HG03460 (cell line): ENCODE data around the gene RGS14.
"Not testable (repeated sequence)": the region's sequence is repeated elsewhere in the genome, so short reads cannot be mapped to it uniquely, and the experiment has no call there.

ENCODE experiments used
- ATAC-seq: cut with Tn5 transposase; IDR thresholded peaks from one replicate; pipeline ENCODE4 v1.9.1; 2021; ENCODE audit not compliant: unreplicated experiment

Gene RGS14

DNA sequence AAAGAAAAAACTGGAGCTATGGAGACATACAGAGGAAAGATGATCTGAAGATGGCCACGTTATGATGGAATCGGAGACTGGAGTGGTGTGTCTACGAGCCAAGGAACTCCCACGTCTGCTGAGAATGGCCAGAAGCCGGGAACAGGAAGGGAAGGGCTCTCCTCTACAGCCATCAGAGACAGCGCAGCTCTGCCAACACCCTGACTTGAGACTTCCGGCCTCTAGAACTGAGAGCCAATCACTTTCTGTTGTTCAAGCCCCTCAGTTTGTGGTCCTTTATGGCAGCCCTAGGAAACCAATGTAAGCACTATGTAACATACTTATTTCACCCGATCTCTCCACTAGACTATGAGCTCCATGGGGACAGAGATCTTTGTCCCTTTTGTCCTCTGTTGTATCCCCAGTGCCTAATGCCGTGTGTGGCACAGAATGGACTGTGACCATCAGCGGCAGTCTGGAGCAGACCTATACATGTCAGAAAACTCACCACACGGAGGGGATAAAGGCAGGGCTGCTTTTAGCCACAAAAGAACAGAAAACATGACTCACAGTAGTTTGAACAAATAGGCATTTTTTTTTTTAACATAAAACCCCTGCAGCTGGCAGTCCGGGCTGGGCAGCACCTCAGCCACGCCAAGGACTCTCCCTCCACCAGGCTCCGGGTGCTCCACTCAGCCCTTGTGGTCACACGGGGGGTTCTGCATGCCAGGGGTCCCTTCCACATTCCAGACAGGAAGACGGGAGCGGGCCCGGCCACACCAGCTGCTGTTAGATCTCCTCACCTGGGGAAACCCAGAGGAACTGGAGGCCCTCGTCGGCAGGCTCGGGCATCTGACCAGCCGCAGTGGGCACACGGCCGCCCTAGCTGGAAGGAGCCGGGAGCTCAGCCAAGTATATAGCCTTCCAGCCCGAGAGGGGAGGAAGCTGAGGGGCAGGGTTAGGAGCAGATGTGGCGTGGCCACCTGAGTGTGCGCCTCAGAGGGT lies 29.9 kb upstream of the RGS14 start:
- no peak for ATAC-seq

DNA sequence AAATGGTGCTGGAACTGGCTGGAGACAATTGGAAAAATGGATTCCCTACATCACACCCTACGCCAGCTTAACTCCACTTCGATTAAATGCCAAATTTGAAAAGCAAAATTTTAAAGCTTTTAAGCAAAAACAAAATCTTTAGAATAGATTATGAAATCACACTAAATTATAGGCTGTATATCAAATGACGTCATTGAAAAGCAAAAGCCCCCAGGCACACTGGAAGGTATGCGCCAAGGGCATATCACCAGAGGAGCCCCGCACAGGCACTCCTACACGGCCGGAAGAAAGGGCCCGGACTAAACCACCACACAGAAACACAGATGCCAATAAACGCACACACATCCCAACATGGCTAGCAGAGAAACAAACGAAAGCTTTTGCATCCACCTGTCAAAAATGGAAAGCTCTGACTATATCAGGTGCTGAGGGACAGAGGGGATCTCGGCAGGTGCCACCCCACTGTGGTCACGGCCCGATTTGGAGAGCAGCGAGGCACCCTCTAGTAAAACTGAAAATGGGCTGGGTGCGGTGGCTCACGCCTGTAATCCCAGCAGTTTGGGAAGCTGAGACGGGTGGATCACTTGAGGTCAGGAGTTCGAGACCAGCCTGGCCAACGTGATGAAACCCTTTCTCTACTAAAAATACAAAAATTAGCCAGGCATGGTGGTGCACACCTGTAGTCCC lies 29.0 kb upstream of the RGS14 start:
- ATAC-seq = no peak

DNA sequence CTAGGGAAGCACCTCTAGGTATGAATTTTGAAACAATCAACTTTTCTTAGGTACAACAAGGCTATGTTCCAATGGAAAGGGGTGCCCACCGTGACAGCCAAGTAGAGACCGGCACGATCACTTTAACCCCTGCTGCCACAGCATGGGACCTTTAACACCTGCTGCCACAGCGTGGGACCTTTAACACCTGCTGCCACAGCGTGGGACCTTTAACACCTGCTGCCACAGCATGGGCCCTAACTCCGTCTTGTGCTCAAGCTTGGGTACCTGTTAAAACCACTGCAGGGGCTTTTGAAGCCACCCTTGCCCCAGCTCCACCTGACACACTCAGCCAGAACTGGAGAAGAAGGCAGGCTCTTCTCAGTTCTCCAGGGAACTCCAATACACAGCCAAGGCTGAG lies 27.8 kb upstream of the RGS14 start:
- no peak for ATAC-seq

DNA sequence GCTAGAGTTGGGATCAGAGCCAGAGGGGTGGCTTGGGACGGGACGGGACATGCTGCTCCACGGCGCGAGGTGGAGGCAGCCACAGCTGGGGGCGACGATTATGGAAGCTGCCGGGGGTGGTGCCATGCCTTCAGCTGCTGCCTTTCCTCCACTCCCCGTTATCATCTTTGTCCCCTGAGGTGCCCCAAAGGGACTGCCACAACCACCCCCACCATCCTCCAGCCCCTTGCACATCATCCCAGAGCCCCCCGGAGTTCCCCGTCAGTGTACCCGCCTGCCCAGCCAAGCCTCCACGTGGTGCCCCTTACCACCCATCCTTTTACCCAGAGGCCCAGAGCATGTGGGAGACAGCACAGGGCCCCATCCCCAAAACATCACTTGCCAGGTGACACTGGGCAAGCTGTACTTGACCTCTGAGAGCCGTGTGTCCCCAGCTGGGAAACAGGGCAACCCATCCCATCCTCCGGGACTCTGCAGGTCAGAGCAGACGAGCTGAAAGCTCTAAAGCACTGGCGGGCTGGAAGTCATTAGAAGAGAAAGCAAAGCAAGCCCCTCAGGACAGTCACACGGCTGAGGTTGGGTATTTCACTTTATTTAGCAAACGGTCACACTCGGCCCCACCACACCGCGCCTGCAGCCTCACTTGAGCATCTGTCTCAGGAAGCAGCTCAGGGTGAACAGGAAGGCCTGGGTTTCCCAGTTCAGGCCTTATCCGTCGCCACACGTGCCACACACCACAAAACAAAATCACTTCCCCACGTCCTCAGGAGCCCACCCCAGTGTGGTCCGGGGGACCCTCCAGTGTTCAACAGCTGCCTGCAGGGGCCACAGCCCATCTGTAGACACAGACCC lies 26.5 kb upstream of the RGS14 start:
- ATAC-seq = no peak

DNA sequence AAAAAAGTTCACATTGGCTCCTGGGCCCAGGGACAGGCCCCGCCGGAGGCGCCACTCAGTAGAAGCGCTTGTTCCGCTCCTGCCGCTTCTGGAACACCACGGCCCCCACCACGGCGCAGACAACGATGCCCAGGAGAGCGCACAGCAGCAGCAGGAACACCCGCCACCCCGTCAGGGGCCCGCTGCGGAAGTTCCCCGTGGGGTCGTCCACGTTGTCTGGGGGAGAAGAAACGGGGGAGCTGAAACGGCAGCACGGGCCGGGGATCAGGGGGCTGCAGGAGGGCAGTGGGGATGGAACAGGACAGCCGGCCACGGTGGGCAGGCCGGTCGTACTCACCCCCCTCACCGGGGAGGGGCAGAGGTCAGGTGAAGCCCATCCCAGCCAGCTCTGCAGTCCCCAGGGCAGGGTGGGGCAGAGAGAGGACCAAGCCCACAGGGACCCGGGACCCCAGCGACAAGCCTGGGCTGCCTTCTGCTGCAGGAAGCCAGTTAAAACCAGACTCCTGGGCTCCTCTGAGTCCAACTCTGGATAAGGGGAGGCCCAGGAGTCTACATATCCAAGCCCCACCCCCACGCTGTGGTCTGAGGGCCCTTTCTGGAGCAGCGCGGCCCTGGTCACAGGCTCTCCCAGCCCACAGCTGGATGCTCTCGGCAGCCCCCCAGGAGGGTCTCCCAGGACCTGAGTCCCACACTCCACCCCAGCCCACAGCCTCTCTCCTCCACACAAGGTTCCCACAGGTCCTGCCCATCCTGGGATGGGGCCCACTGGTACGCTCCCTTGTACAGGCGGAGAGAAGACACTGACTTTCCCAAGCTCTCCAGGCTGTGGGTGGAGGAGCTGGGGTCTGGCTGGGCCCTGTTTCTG lies 25.5 kb upstream of the RGS14 start:
- ATAC-seq = no peak

DNA sequence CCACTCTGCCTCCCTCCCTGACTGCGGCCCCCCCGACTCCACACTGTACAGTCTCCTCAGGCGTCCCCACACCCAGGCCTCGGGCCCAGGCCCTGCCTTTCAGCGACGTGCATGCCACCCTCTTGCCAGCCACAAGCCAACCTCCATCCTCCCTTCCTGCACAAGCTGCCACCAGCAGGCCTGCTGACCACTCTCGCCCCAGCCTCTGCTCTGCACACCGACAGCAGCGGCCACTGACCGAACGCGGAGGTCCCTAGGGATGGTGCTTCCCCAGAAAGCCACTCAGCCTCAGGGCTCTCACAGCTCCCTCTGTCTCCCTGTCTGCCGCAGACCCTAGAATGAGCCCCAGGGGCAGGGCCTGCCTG lies 24.8 kb upstream of the RGS14 start:
- no peak for ATAC-seq

DNA sequence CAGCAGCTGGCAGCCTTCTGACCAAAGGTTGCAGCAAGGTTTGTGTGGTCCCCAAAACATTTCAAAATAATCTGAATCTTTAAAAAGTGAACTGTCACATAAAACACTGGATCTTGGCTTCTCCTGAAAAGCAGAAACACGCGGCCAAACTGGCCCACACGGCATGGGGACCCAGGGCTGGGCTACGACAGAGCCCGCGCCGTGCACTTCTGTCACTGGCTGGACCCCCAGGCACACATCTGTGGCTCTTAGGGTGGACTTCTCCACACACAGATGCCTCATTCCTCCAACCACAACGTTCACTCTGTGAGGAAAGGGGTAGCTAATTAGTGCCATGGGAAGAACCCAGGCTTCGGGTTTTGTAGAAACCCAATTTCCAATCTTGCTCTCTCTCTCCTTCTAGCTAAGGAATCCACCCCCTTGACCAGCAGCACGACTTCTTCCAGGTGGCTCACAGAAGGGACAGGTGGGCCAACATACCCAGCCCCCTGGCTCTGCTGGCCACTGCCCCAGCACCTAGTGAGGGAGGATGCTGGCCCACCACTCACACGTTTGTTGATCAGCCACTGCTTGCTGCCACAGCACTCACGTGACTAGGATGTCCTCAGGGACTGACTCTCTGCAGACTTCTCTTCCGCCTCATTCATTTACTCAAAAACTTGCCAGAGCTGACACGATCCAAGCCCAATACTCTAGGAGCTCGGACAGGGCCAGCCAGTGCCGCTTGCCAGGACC lies 24.1 kb upstream of the RGS14 start:
- no peak for ATAC-seq

DNA sequence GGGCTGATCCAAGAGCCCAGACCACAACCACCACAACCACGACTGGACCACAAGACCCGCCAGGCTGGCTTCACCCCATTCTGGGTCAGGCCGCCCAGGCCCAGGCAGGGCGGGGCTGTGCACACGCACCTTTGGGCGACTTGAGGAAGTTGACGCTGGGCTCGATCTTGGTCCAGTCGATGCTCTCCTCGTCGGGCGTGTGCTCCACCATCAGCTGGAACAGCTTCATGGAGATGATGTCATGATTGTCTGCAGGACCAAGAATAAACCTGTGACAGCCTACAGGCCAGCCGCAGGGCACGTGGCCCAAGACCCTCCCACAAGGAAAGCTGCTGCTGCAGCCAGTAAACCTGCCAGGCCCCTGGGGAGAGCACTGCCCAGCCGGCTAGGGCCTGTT lies 23.6 kb upstream of the RGS14 start:
- ATAC-seq = no peak

DNA sequence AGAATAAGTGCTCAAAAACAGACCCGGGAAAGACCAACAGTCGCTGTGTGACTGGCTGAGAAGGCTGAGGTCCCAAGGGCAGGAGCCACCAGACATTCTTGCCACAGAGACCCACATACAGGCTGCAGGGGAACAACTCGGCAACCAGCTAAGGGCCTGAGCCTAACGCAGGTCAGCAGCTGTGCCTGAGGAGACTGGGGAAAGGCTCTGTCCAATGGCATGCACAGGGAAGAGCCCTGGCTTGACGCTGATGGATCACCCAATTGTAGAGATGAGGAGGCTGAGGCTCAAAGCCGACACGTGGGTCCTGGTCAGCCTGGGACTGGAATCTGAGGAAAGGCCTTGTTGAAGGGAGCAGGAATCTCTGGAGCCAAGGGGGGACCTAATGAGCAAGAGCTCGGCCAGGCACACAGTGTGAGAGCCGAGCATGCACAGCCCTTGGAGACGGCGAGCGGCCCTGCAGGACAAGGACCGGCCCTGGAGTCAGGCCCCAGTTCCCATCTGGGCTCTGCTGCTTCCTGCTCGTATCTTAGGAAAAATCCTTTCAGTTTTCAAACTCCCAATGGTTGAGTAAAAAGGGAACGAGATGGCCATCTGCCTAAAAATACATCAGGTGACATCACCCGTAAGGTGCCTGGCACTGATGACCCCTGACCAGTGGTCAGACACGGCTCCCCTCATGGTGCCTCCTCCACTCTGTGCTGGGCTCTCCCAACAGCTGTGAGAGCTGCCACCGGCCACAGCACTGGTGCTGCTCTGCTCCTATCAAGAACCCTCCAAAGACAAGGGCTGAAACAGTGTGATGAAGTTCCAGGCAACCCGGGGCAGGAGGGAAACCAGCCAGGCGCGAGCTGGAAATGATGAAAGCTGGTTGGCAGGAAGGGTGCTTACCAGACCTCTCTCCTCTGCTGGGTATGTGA lies 22.7 kb upstream of the RGS14 start:
- no peak for ATAC-seq

DNA sequence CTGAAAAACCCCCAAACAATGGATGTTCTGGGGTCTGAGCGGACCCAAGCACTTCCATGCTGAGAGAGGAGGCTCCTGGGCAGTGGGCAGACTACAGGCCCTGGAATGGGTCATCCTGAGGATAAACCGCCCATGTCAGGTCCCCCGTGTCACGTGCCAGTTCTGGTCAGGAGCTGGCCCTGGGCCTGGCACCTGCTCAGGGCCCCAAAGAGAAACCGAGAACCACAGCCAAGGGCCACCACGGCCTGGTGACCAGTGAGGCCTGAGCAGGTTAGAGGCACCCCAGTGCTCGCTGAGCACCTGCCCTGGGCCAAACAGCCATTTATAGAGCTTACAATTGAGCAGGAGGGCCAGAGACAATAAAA lies 22.0 kb upstream of the RGS14 start:
- no peak for ATAC-seq

DNA sequence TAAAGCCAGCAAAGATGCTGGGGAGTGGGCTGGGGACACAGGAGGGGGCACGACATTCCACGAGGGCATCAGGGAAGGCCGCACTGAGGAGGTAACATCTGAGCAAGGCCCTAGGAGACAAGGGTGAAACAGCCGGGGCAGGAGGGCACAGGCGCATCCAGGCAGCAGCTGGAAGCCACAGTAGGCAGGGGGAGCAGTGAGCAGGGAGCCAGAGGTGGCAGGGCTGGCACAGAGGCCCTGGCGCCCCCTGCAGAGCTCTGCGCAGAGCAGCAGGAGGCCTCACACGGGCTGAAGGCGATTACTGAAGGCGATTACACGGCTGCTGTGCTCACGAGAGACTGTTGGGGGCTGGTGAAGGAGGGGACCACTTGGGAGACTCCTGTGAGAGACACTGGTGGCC lies 21.6 kb upstream of the RGS14 start:
- no peak for ATAC-seq

DNA sequence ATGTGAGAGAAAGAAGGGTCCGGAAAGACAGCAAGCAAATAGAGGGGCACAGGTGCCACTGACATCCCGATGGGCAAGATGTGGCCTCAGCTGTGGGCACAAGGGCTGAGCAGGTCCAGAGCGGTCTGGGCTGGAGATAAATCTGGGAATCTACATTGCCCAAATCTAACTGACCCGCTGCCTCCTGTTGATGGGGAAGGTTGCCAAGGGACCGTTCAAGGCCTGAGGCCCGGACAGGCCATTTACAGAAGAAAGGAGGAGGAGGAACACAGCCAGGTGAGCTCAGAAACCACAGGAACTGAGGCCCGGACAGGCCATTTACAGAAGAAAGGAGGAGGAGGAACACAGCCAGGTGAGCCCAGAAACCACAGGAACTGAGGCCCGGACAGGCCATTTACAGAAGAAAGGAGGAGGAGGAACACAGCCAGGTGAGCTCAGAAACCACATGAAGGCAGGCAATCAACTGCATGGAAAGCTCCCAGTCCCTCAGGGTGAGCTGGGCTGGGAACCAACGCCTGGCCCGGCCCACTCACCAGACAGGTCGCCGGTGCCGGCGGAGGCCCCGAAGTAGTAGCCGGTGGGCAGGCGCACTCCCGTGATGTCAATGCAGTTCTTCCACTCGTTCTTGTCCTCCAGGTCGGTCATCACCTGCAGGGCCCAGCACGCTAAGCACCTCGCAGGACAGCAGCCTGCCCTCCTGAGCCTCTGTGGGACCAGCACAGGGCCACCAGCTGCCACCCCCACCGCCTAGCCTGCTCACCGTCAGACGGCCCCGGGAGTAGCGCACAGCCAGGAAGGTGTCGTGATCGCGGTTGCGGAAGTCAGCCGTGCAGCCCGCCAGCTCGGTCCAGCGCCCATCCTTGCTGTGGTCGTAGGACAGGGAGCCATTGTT lies 20.9 kb upstream of the RGS14 start:
- no peak for ATAC-seq

DNA sequence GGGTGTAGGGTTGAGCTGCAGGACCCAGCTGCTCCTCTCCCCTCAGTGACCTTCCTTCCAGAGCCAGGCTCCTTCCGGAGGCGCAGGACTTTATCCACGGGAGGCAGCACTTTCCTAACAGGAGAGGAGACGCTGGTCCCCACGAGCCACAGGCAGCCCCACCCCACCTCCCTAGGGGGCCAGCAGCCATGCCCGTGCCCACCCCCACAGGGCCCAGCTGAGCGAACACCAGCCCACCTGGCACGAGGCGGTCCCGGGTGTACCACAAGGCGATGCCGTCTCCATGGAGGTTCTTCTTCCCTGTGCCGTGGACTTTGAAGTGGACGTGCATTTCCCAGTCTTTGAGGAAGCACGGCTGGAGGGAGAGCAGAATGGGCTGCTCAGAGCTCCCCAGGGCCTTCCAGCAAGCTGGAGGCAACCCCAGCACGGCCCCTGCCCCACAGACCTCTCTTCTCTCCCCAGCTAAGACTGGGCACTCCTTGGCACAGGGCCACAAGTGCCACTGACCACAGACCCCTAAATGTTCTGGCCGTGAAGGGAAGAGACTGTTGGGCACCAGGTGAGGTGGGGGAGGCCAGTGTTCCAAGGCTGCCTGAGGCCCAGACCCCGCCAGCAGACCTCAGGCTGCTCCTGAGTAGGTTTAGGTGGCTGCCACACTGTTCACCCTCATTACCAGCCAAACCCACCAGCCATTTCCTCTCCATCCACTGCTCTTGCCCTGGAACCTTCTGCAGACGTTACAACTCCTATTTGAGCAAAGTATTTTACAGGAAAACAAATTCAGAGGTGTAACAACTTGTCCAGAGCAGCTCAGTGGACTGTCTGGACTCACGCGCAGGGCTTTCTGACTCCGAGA lies 19.2 kb upstream of the RGS14 start:
- no peak for ATAC-seq

DNA sequence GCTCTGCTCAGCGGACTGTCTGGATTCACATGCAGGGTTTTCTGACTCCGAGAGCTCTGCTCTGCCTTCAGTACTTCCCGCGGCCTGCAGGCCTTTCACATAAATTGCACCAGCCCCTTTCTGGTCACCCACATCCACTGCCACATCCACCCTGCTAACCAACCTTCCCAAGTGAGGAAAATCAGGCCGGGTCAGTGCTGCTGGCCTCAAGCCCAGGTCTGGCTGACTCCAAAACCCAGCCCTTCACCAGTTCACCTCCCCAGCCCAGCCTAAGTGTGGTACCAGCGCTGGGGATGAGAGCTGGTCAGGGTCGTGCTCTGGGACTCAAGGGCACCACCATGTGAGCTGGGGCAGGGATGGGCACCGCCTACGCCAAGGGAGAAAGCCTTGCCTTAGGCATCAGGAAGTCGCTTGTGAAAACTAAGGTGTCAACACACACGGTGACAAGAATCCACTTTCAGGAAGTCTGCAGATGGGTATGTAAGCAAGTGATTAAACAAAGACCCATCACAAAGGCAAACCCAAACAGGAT lies 18.6 kb upstream of the RGS14 start:
- ATAC-seq = no peak

DNA sequence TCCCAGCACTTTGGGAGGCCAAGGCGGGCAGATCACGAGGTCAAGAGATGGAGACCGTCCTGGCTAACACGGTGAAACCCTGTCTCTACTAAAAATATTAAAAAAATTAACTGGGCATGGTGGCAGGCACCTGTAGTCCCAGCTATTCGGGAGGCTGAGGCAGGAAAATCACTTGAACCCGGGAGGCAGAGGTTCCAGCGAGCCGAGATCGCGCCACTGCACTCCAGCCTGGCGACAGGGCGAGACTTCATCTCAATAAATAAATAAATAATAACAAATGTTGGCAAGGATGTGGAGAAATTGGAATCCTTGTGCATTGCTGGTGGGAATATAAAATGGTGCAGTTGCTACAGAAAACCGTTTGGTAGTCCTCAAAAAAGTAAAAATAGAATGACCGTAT lies 14.7 kb upstream of the RGS14 start:
- not testable (repeated sequence) for ATAC-seq

DNA sequence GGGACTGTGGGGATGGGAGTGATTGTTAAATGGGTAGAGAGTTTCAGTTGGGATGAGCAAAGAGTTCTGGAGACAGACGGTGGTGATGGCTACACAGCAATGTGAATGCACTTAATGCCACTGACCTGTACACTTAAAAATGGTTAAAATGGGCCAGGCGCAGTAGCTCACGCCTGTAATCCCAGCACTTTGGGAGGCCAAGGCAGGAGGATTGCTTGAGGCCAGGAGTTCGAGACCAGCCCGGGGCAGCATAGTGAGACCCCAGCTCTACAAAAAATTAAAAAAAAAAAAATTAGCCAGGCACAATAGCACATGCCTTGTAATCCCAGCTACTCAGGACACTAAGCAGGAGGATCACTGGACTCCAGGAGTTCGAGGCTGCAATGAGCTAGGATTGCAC lies 13.9 kb upstream of the RGS14 start:
- no peak for ATAC-seq

DNA sequence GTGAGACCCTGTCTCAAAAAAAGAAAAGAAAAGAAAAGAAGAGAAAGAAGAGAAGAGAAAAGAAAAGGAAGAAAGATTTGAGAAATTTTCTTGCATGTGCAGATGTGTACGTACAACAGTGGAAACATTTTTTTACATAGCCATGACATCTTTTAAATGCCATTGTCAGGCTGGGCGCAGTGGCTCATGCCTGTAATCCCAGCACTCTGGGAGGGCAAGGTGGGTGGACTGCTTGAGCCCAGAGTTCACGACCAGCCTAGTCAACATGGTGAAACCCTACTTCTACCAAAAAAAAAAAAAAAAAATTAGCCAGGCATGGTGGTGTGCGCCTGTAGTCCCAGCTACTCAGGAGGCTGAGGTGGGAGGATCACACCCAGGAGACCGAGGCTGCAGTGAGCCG lies 12.8 kb upstream of the RGS14 start:
- ATAC-seq = no peak
